HG02623 (cell line): ENCODE measurements around the gene DNAJA3.

Experiments
- ATAC-seq: cut with Tn5 transposase; IDR thresholded peaks from one replicate; pipeline ENCODE4 v1.9.1; 2021; ENCODE audit warnings: moderate library complexity; ENCODE audit not compliant: unreplicated experiment

Gene DNAJA3

DNA sequence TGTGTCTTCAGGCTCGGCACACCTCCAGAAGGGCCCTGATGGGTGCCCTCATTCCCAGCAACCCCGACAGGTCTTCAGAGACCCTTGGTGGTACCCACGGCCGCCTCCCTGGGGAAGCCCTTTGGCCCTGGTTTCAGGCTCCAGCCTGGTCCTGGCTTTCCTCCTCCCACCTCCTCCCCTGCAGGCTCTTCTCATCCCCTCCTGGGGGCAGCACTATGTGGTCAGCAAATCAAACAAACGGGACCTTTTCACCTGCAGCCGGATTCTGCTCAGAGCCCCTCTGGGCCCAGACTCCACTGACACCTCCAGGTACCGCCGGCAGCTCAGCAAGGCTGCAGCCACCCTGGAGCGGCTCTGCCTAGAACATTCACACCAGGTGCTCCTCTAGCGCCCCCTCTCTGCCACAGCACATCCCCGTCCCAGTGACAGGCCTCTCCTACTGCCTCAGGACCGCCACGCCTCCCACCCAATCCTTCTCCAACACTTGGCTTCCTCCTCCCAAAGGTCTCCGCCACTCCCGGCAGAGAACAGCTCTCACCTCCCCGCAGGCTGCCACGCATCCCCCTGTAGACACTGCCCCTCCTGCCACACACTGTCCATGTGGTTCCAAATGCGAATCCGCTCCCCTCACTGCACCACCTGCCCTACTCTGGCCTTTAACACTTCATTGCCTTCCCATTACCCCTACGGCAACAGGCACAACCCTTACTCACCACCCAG lies 21.3 kb upstream of the DNAJA3 start:
- no peak for ATAC-seq

GRCh38 chr16:4404967-4405696 lies 20.5 kb upstream of the DNAJA3 start:
- ATAC-seq: no peak

DNA sequence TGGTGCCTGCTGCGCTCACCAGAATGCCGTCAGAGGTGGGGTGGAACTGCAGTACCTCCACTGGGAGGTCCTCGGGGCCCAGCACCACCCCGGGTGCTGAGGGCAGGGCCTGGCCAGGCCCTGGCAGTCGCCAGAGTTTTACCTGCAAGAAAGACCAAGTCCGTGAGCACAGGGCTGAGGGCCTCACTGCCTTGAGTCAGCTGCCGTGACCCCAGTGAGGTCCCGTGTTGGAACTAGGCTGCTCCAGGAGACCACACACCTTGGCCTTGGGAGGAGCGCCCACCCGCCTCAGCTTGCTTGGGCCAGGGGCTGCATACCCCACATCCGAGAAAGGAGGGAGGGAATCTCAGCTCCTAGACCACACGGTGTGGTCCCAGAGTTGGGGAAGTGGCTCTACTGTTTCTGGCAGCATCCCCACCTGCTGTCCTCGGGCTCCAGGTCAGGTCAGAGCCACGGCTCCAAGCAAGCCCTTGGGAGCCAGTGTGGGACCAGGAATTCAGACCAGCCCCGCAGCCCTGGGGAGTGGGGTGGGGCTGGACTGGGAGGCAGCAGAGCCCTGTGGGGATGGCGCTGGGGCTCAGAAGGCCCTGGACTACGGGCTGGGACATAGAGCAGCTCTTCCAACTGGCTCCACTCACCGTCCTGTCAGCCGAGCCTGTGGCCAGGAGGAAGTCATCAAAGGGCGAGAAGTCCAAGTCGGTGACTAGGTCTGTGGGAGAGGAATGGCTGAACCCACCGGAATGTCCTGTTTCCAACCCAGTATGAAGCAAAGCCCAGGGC lies 17.9 kb upstream of the DNAJA3 start:
- no peak for ATAC-seq

DNA sequence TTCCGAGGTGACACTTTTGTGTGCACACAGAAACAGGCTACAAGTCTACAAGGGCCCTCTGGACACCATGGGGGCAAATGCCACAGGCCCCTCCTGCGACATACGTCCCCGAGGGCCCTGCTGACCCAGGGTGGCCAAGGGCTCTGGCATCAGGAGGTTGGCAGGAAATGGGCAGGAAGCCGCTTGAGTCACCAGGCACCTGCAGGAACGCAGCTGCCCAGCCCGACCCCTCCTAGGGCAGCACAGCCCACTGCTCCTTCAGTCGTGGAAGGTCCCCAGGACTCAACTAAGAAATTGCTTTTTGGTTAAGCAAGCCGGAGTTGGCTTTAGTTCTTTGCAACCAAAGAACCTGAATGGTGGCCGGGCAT lies 17.4 kb upstream of the DNAJA3 start:
- ATAC-seq: no peak

GRCh38 chr16:4409081-4409932 lies 16.4 kb upstream of the DNAJA3 start:
- no peak for ATAC-seq

DNA sequence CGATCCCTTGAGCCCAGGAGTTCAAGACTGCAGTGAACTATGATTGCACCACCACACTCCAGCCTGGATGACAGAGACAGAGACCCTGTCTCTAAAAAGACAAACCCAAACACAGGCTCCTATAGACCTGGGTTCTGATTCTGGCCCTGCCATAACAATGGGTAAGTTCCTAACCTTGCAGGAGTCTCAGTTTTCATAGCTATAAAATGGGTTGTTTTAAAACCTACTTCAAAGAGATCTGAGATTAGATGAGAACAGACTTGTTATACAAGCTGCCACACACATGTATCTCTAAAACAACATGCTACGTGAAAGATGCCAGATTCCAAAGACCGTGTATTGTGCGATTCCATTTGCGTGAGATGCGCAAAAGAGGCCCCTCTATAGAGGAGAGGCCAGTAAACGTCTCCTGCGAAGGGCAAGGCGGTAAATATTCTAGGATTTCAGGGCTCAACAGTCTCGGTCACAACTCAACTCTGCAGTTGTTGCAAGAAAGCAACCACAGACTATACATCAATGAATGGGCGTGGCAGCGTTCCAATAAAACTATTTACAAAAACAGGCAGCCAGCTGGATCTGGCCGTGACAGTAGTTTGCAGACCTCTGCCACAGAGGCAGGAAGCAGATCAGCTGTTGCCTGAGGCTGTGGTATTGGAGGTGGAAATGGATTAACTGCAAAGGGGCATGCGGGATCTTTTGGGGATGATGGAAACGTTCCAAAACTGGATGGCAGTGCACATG lies 15.2 kb upstream of the DNAJA3 start:
- ATAC-seq: no peak

DNA sequence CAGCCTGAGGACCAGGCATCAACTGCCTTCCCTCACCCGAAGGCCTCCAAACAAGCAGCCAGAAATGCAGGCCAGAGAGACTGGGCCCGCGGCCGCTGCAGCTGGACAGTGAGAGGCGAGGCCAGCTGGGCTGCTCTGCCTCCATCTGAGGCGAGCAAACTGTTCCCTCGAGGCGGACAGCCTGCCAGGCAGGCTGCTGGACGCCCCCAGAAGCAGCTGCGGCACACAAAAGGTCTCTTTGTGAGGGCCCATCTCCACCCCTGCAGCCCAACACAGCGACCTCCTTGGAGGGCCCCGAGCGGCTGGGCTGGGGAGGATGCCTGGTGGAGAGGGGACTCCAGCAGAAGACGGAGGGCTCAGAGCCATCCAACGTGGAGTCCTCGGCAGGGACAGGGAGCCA lies 14.0 kb upstream of the DNAJA3 start:
- ATAC-seq: no peak

- ATAC-seq: no peak
These were observed 13.5 kb upstream of the DNAJA3 start for GRCh38 chr16:4412159-4412558.

GRCh38 chr16:4412854-4413253 lies 12.8 kb upstream of the DNAJA3 start:
- ATAC-seq: no peak

DNA sequence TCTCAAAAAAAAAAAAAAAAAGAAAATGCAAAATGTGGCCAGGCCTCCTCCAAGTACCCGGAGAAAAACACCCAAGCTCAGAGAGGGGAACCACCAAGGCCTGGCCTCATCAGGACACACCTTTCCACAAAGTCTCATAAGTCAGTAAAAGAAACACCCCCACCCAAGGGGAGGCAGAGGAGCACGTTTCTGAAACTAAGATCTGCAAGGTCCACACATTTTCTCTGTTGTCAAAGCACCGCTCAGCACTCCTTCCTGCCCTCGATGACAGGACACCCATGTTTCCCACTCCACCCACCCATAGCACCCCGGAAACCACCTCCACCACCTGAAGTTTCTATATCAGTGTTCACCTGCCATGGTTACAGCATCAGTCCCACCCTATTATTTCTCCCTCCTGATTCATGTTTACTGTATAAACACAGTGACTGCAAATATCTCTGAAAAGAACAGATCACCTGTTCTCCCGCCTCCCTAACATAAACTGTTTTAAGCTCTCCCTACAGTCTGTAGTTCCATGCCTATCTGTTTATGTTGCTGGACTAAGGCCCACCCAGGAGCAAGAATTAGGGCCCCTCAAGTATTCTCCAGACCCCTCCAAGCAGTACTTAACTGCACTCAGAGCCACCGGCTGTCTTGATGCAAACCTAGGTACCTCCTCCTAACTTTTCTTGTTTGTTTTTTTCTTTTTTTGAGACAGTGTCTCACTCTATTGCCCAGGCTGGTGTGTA lies 11.3 kb upstream of the DNAJA3 start:
- ATAC-seq: peak; percentile 58

- no peak for ATAC-seq
These were observed 10.0 kb upstream of the DNAJA3 start for GRCh38 chr16:4415538-4416199.

- peak; percentile 64 for ATAC-seq
These were observed 9.3 kb upstream of the DNAJA3 start, which contains the start of gene CORO7 for GRCh38 chr16:4416200-4417032. CORO7 (minus strand) TSS chr16:4416596; CDS start chr16:4416518, 78 bp downstream.

DNA sequence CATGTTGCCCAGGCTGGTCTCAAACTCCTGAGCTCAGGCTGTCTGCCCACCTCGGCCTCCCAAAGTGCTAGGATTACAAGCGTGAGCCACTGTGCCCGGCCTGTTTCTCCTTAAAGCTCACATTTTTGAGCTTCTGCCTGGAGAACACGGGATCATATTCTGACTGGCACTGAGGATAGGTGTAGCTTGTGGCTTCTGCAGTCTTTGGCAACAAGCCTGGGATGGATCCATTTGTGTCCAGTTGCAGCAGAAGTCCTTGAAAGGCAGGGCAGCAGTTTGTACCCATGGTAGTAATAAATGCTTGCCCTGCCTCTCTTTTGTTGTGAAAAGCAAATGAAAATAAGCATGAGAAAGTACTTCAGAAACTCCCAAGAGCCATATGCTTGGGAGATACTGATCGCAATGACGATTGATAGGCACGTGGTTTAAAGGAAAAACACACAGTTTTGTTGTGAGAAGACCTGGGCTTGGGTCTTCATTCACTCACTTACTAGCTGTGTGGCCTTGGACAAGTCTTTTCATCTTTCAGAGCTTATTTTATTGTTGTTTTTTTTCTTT lies 6.2 kb upstream of the DNAJA3 start:
- no peak for ATAC-seq

DNA sequence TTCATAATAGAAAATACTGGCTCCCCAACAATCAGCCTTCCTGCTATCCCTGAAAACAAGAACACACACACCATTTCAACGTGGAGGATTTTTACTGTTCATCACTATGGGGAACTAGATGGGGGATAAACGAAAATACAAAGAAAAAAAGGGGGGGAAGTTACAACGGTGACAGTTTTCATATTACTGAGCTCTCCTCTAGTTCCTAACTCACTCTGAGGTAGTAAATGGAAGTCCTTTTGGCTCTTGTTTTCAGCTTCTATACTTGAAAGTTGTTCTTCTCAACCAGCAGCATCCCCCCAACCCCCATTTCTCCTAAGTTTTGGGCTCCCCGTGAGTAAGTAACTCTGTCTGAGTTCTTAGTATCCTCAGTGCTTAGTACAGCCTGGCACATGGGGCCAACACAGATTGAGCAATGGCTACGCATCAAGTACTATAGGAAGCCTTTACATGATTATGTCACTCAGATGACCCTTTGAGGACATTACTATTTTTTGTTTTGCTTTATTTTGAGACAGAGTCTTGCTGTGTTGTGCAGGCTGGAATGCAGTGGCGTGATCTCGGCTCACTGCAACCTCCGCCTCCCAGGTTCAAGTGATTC lies 5.1 kb upstream of the DNAJA3 start:
- no peak for ATAC-seq

- peak; percentile 11 for ATAC-seq
These were observed 485 bp downstream of the DNAJA3 start for GRCh38 chr16:4426021-4426684.

GRCh38 chr16:4426722-4427372 lies 1.2 kb downstream of the DNAJA3 start:
- ATAC-seq: no peak
